Breast epithelium (tissue), 4 donors: ENCODE results near the gene CHI3L2. TPM values are rescaled to one million over a fixed set of nuclear protein-coding genes. Genes with fewer than 3 reads are reported as not detected.

Experiments used
- DNase-seq, 2 donors: peaks; one replicate each; pipeline ENCODE4 v3.0.0-alpha.2; 2019; ENCODE audit warnings: low spot score in 2 of 2
- H3K27ac ChIP-seq, 2 donors: fragments of 200-600 bp; sonication (generic) in 1 of 2; one replicate each; pipeline ENCODE4 v1.5.1; 2016 to 2019; ENCODE audit warnings: mild to moderate bottlenecking in 1 of 2
- H3K27me3 ChIP-seq, 2 donors: fragments of 200-600 bp; sonication (generic) in 1 of 2; one replicate each; pipeline versions ENCODE4 v1.5.1 to v1.6.0; 2017 to 2019; ENCODE audit warnings: control low read depth in 1 of 2, mild to moderate bottlenecking in 1 of 2
- H3K36me3 ChIP-seq: fragments of 200-600 bp; one replicate; pipeline ENCODE4 v1.5.1; 2019
- H3K4me1 ChIP-seq, 2 donors: fragments of 200-600 bp; sonication (generic); one replicate each; pipeline ENCODE4 v1.5.1; 2016 to 2019; ENCODE audit warnings: control low read depth in 1 of 2
- H3K4me3 ChIP-seq, 3 donors: fragments of 200-600 bp; sonication (generic); 1 replicate in 2 of 3; 2 replicates in 1 of 3; pipeline ENCODE4 v1.5.1; 2016 to 2019; ENCODE audit warnings: mild to moderate bottlenecking in 3 of 3, moderate library complexity in 2 of 3
- H3K9me3 ChIP-seq, 2 donors: fragments of 200-600 bp; sonication (generic) in 1 of 2; one replicate each; pipeline ENCODE4 v1.5.1; 2016 to 2019; ENCODE audit warnings: control low read depth in 1 of 2
- CTCF ChIP-seq, 3 donors: fragments of 450-650 bp; IDR thresholded peaks; one replicate each; pipeline ENCODE4 v1.5.1; 2016 to 2017; ENCODE audit warnings: antibody characterized with exemption in 3 of 3, mild to moderate bottlenecking in 3 of 3, moderate library complexity in 3 of 3
- POLR2A ChIP-seq: fragments of 450-650 bp; IDR thresholded peaks from one replicate; pipeline ENCODE4 v1.6.1; 2016; ENCODE audit warnings: antibody characterized with exemption, mild to moderate bottlenecking, moderate library complexity
- POLR2AphosphoS5 ChIP-seq, 3 donors: sonication (generic); formaldehyde crosslinking; IDR thresholded peaks; one replicate each; pipeline ENCODE4 v1.6.1; 2017; ENCODE audit warnings: antibody characterized with exemption in 3 of 3
- intact Hi-C: fragments of 100-400 bp; cut with DNase I; formaldehyde crosslinking; loops from one replicate; pipeline ENCODE4 v1.15.1; 2023; ENCODE audit warnings: low total_unique reads
- total RNA-seq, 3 donors: library from RNA; depleted of rRNA; stranded (reverse); fragments of >200 nt; gene quantifications; one replicate each; pipeline ENCODE4 v1.1.0, GENCODE V29; 2016

Gene CHI3L2
- total RNA-seq, 3 donors from 2014 or later, result 9.5 to 22.0 (median 14.1) TPM

- Histone ChIP-seq H3K4me3 (no peak overlapping the region), H3K9me3 (no peaks in the 10 kb centered on the region), H3K4me1 (peaks cover 6 to 11% of the 10 kb centered on the region in 2 donors), H3K27ac (peak overlapping the region; percentile 86 to 96), H3K27me3 (no peaks in the 10 kb centered on the region), H3K36me3 (no peaks in the 10 kb centered on the region)
- intact Hi-C loops, result no loop called here
- DNase-seq, result no peak
- no peak for TF ChIP-seq POLR2A
- no peak for TF ChIP-seq CTCF (IDR thresholded peaks at IDR 0.05)
- TF ChIP-seq POLR2AphosphoS5 (IDR thresholded peaks at IDR 0.05), result no peak
These were observed 26.0 kb upstream of the CHI3L2 start for GRCh38 chr1:111201275-111202090.

GRCh38 chr1:111202366-111202706, 25.2 kb upstream of the CHI3L2 start:
- Histone ChIP-seq H3K4me1 (peaks cover 6 to 11% of the 10 kb centered on the region in 2 donors), H3K4me3 (peak overlapping the region in 1 of 3 donors; percentile 96), H3K36me3 (no peaks in the 10 kb centered on the region), H3K9me3 (no peaks in the 10 kb centered on the region), H3K27me3 (no peaks in the 10 kb centered on the region), H3K27ac (peak overlapping the region; percentile 96 to 98)
- TF ChIP-seq CTCF (IDR thresholded peaks at IDR 0.05) (no peak), POLR2A (no peak), POLR2AphosphoS5 (IDR thresholded peaks at IDR 0.05) (no peak)
- DNase-seq, result no peak
- intact Hi-C loops, result no loop called here

GRCh38 chr1:111202707-111203623, 24.5 kb upstream of the CHI3L2 start:
- Histone ChIP-seq H3K4me3 (peak overlapping the region; percentile 58 to 96 (median 76)), H3K4me1 (peaks cover 6 to 11% of the 10 kb centered on the region in 2 donors), H3K27ac (peak overlapping the region; percentile 96 to 98), H3K27me3 (no peaks in the 10 kb centered on the region), H3K36me3 (no peaks in the 10 kb centered on the region), H3K9me3 (no peaks in the 10 kb centered on the region)
- DNase-seq, result no peak
- intact Hi-C loops, result no loop called here
- no peak for TF ChIP-seq CTCF (IDR thresholded peaks at IDR 0.05)
- TF ChIP-seq POLR2AphosphoS5 (IDR thresholded peaks at IDR 0.05), result no peak

- Histone ChIP-seq H3K36me3 (no peaks in the 10 kb centered on the region), H3K4me3 (peak overlapping the region; percentile 58 to 96 (median 76)), H3K27ac (peak overlapping the region; percentile 96 to 98), H3K27me3 (no peaks in the 10 kb centered on the region), H3K4me1 (peaks cover 6 to 11% of the 10 kb centered on the region in 2 donors), H3K9me3 (no peaks in the 10 kb centered on the region)
- peak; percentile 75 for DNase-seq
- TF ChIP-seq POLR2A (no peak), CTCF (IDR thresholded peaks at IDR 0.05) (no peak), POLR2AphosphoS5 (IDR thresholded peaks at IDR 0.05) (no peak)
- intact Hi-C loops, result no loop called here
These were observed 23.8 kb upstream of the CHI3L2 start for GRCh38 chr1:111203681-111204200.
